ENCODE data around the gene ATRIP. TPM values are rescaled to one million over a fixed set of nuclear protein-coding genes. Genes with fewer than 3 reads are reported as not detected.
A peak's percentile ranks its signal among the peaks of the same experiment; 100 is the strongest.

The ATRIP gene
- total RNA-seq, 2 donors from 2014 or later, result 11.7 to 16.1 TPM

DNA sequence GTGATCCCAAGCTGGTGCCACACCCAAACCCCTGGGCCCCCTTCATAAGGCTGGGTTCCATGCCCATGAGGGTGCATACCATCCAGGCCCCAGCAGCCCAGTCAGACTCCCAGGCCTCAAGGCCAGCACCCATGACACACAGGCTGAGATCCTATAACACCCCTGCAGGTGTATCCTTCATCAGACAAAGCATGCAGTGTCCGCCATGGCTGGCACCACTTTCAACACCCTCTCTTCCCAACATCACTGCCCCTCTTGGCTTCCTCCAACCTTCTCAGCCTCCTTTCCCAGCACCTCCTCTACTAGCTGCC is 10.1 kb upstream of the ATRIP start:
- no peak overlapping the region for H3K27ac ChIP-seq (ENCODE audit: low read depth, low read length)
- H3K4me3 ChIP-seq (ENCODE audit: low read length), result no peak overlapping the region
- 29 to 46% methylated on average over 1 of the region's 1 CpG for WGBS, 2 experiments (ENCODE audit: insufficient coverage in 1 of 2, insufficient read length in 1 of 2)
- peaks cover 30% of the 10 kb centered on the region for H3K36me3 Mint-ChIP-seq (ENCODE audit: low read depth)
- no peak overlapping the region for H3K4me3 Mint-ChIP-seq
- TF ChIP-seq, protein P1, sequence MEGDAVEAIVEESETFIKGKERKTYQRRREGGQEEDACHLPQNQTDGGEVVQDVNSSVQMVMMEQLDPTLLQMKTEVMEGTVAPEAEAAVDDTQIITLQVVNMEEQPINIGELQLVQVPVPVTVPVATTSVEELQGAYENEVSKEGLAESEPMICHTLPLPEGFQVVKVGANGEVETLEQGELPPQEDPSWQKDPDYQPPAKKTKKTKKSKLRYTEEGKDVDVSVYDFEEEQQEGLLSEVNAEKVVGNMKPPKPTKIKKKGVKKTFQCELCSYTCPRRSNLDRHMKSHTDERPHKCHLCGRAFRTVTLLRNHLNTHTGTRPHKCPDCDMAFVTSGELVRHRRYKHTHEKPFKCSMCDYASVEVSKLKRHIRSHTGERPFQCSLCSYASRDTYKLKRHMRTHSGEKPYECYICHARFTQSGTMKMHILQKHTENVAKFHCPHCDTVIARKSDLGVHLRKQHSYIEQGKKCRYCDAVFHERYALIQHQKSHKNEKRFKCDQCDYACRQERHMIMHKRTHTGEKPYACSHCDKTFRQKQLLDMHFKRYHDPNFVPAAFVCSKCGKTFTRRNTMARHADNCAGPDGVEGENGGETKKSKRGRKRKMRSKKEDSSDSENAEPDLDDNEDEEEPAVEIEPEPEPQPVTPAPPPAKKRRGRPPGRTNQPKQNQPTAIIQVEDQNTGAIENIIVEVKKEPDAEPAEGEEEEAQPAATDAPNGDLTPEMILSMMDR (conservative IDR thresholded peaks at IDR 0.05), result no peak
- H3K4me1 ChIP-seq (ENCODE audit: control insufficient read depth, insufficient read depth, low read length), result no peaks in the 10 kb centered on the region
- H3K27me3 ChIP-seq (ENCODE audit: control insufficient read depth, insufficient read depth, low read length, poor library complexity, severe bottlenecking), result no peaks in the 10 kb centered on the region
- H3K4me1 Mint-ChIP-seq, result peaks cover 5% of the 10 kb centered on the region
- no peak overlapping the region for H3K27ac Mint-ChIP-seq
- no peak for DNase-seq
- no peak overlapping the region for H3K9ac ChIP-seq (ENCODE audit: extremely low read depth, low read length, poor library complexity, severe bottlenecking)
- H3K36me3 ChIP-seq (ENCODE audit: control insufficient read depth, insufficient read depth, low read length), result peaks cover 35% of the 10 kb centered on the region
- H3K9me3 ChIP-seq (ENCODE audit: control insufficient read depth, low read length), result no peaks in the 10 kb centered on the region
- no peaks in the 10 kb centered on the region for H3K27me3 Mint-ChIP-seq (ENCODE audit: insufficient read depth)
- H3K9me3 Mint-ChIP-seq, result no peaks in the 10 kb centered on the region

DNA sequence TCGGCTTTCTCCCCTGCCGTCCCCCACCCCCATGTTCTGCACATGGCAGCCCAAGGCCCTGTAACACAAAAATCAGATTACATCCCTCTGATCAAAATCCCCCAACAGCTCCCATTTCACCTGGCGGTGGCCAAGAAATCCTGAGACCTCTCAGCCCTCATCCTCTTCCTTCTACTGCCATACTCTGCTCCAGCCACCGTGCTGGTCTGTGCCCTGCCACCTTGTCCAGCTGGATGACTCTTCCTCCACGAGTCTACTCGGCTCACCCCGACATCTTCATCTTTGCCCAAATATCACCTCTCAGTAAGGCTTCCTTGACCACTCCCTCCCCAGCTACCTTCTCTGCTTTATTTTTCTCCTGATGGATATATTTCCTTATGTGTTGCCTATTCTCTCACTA is 9.7 kb upstream of the ATRIP start:
- H3K4me1 ChIP-seq (ENCODE audit: control insufficient read depth, insufficient read depth, low read length), result no peaks in the 10 kb centered on the region
- H3K27me3 Mint-ChIP-seq (ENCODE audit: insufficient read depth), result no peaks in the 10 kb centered on the region
- 88 to 92% methylated on average over 7 of the region's 7 CpGs for WGBS, 2 experiments (ENCODE audit: insufficient coverage in 1 of 2, insufficient read length in 1 of 2)
- H3K9me3 Mint-ChIP-seq, result no peaks in the 10 kb centered on the region
- DNase-seq, result peak; percentile 40
- H3K36me3 ChIP-seq (ENCODE audit: control insufficient read depth, insufficient read depth, low read length), result peaks cover 35% of the 10 kb centered on the region
- H3K9me3 ChIP-seq (ENCODE audit: control insufficient read depth, low read length), result no peaks in the 10 kb centered on the region
- H3K27ac ChIP-seq (ENCODE audit: low read depth, low read length), result no peak overlapping the region
- H3K4me3 ChIP-seq (ENCODE audit: low read length), result no peak overlapping the region
- peaks cover 4% of the 10 kb centered on the region for H3K4me1 Mint-ChIP-seq
- H3K36me3 Mint-ChIP-seq (ENCODE audit: low read depth), result peaks cover 30% of the 10 kb centered on the region
- TF ChIP-seq, protein P1 (conservative IDR thresholded peaks at IDR 0.05), result no peak
- H3K27me3 ChIP-seq (ENCODE audit: control insufficient read depth, insufficient read depth, low read length, poor library complexity, severe bottlenecking), result no peaks in the 10 kb centered on the region
- no peak overlapping the region for H3K27ac Mint-ChIP-seq
- H3K4me3 Mint-ChIP-seq, result no peak overlapping the region
- H3K9ac ChIP-seq (ENCODE audit: extremely low read depth, low read length, poor library complexity, severe bottlenecking), result no peak overlapping the region

DNA sequence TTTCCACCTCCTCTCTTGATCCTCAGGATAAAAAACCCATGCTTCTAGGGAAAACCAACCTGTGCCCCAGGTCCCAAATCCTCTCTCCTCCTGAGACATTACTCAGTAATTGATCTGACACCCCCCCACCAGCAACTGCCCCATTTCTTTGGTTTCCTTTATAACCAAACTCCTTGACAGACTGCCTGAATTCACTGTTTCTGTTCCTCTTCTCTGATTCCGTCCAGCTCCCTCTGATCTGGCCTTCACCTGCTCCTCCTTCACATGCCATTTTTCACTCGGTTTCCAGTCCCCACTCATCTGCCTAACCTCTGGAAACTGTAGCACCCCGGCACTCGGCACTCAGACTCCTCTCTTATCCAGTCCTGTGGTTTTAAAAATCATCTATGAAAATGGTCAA is 8.7 kb upstream of the ATRIP start:
- DNase-seq, result no peak
- 86 to 95% methylated on average over 2 to 4 of the region's 4 CpGs for WGBS, 2 experiments (ENCODE audit: insufficient coverage in 1 of 2, insufficient read length in 1 of 2)

More for the DNA sequence above, 8.7 kb upstream of the ATRIP start:
- H3K9me3 ChIP-seq (ENCODE audit: control insufficient read depth, low read length), result no peaks in the 10 kb centered on the region
- Mint-ChIP-seq H3K36me3 (ENCODE audit: low read depth) (peaks cover 33% of the 10 kb centered on the region), H3K4me1 (peaks cover 4% of the 10 kb centered on the region), H3K27ac (no peak overlapping the region), H3K4me3 (no peak overlapping the region), H3K27me3 (ENCODE audit: insufficient read depth) (no peaks in the 10 kb centered on the region), H3K9me3 (no peaks in the 10 kb centered on the region)
- no peak overlapping the region for H3K4me3 ChIP-seq (ENCODE audit: low read length)
- peaks cover 35% of the 10 kb centered on the region for H3K36me3 ChIP-seq (ENCODE audit: control insufficient read depth, insufficient read depth, low read length)
- H3K27me3 ChIP-seq (ENCODE audit: control insufficient read depth, insufficient read depth, low read length, poor library complexity, severe bottlenecking), result no peaks in the 10 kb centered on the region
- TF ChIP-seq, protein P1 (conservative IDR thresholded peaks at IDR 0.05), result no peak
- H3K4me1 ChIP-seq (ENCODE audit: control insufficient read depth, insufficient read depth, low read length), result no peaks in the 10 kb centered on the region
- H3K9ac ChIP-seq (ENCODE audit: extremely low read depth, low read length, poor library complexity, severe bottlenecking), result no peak overlapping the region
- no peak overlapping the region for H3K27ac ChIP-seq (ENCODE audit: low read depth, low read length)
